Measurements from ENCODE around the gene NELL1.

NELL1 gene

GRCh38 chr11:21405422-21405821 is 736.0 kb downstream of the NELL1 start:
- TF ChIP-seq PATZ1 (CRISPR knock-in tag; IDR thresholded peaks at IDR 0.05; ENCODE audit: borderline replicate concordance) (no peak), TOX (CRISPR knock-in tag; IDR thresholded peaks at IDR 0.05; ENCODE audit: borderline replicate concordance) (no peak), CSDC2 (CRISPR knock-in tag; IDR thresholded peaks at IDR 0.05) (no peak)
- no peak for ATAC-seq

GRCh38 chr11:21410513-21410912 is 741.1 kb downstream of the NELL1 start:
- no peak for TF ChIP-seq SNAI2 (CRISPR knock-in tag; IDR thresholded peaks at IDR 0.05)
- TF ChIP-seq TCF4 (CRISPR knock-in tag; IDR thresholded peaks at IDR 0.05; ENCODE audit: borderline replicate concordance) = peak; percentile 27; the same call in 1 of the 2 replicates
- no peak for ATAC-seq

GRCh38 chr11:21411104-21411503 is 741.7 kb downstream of the NELL1 start:
- TF ChIP-seq ZC3H10 (CRISPR knock-in tag; IDR thresholded peaks at IDR 0.05) = no peak
- no peak for TF ChIP-seq TOX (CRISPR knock-in tag; IDR thresholded peaks at IDR 0.05; ENCODE audit: borderline replicate concordance)
- TF ChIP-seq TSHZ2 (CRISPR knock-in tag; IDR thresholded peaks at IDR 0.05) = no peak
- TF ChIP-seq RARB (CRISPR knock-in tag; IDR thresholded peaks at IDR 0.05) = no peak
- no peak for TF ChIP-seq ZNF565 (CRISPR knock-in tag; conservative IDR thresholded peaks at IDR 0.05; ENCODE audit: low read depth)
- TF ChIP-seq ZNF70 (CRISPR knock-in tag; IDR thresholded peaks at IDR 0.05) = no peak
- TF ChIP-seq ZNF8 (CRISPR knock-in tag; IDR thresholded peaks at IDR 0.05) = no peak
- no peak for TF ChIP-seq ZFP30 (CRISPR knock-in tag; IDR thresholded peaks at IDR 0.05)
- no peak for TF ChIP-seq PPARA (CRISPR knock-in tag; IDR thresholded peaks at IDR 0.05; ENCODE audit: borderline replicate concordance)
- no peak for TF ChIP-seq ZFP3 (CRISPR knock-in tag; IDR thresholded peaks at IDR 0.05)
- TF ChIP-seq CSRNP3 (CRISPR knock-in tag; IDR thresholded peaks at IDR 0.05) = no peak
- TF ChIP-seq GLIS3 (CRISPR knock-in tag; IDR thresholded peaks at IDR 0.05) = no peak
- TF ChIP-seq CSDC2 (CRISPR knock-in tag; IDR thresholded peaks at IDR 0.05) = no peak
- no peak for TF ChIP-seq TCF4 (CRISPR knock-in tag; IDR thresholded peaks at IDR 0.05; ENCODE audit: borderline replicate concordance)
- no peak for TF ChIP-seq POU6F1 (CRISPR knock-in tag; IDR thresholded peaks at IDR 0.05; ENCODE audit: borderline replicate concordance, low read depth)
- no peak for ATAC-seq

GRCh38 chr11:21411597-21411996 is 742.2 kb downstream of the NELL1 start:
- TF ChIP-seq BACH2 (CRISPR knock-in tag; IDR thresholded peaks at IDR 0.05; ENCODE audit: borderline replicate concordance) (no peak), TOX (CRISPR knock-in tag; IDR thresholded peaks at IDR 0.05; ENCODE audit: borderline replicate concordance) (no peak), CSDC2 (CRISPR knock-in tag; IDR thresholded peaks at IDR 0.05) (no peak), PATZ1 (CRISPR knock-in tag; IDR thresholded peaks at IDR 0.05; ENCODE audit: borderline replicate concordance) (no peak), ISL1 (CRISPR knock-in tag; IDR thresholded peaks at IDR 0.05) (no peak), CSRNP3 (CRISPR knock-in tag; IDR thresholded peaks at IDR 0.05) (no peak), ZC3H10 (CRISPR knock-in tag; IDR thresholded peaks at IDR 0.05) (no peak), ESRRG (CRISPR knock-in tag; IDR thresholded peaks at IDR 0.05) (no peak), ZNF8 (CRISPR knock-in tag; IDR thresholded peaks at IDR 0.05) (no peak), CREB5 (CRISPR knock-in tag; IDR thresholded peaks at IDR 0.05; ENCODE audit: low read depth) (no peak), ZNF565 (CRISPR knock-in tag; conservative IDR thresholded peaks at IDR 0.05; ENCODE audit: low read depth) (no peak), GLIS3 (CRISPR knock-in tag; IDR thresholded peaks at IDR 0.05) (no peak), OSR1 (CRISPR knock-in tag; IDR thresholded peaks at IDR 0.05) (no peak)
- no peak for ATAC-seq

Data from SK-N-SH treated with all-trans-retinoic acid at 6 μM for 48 hours (cell line).